GM19035 (cell line): ENCODE results near the gene ANAPC2.

Experiments used
- ATAC-seq: cut with Tn5 transposase; IDR thresholded peaks from one replicate; pipeline ENCODE4 v1.9.1; 2021; ENCODE audit not compliant: unreplicated experiment

ANAPC2 gene

GRCh38 chr9:137193771-137194170 lies 5.4 kb upstream of the ANAPC2 start:
- ATAC-seq: no peak

GRCh38 chr9:137192859-137193258 lies 4.5 kb upstream of the ANAPC2 start:
- no peak for ATAC-seq

GRCh38 chr9:137192448-137192780 lies 4.1 kb upstream of the ANAPC2 start:
- ATAC-seq: no peak

GRCh38 chr9:137191691-137192447 lies 3.5 kb upstream of the ANAPC2 start:
- ATAC-seq: no peak

GRCh38 chr9:137191245-137191644 lies 2.9 kb upstream of the ANAPC2 start:
- ATAC-seq: no peak

GRCh38 chr9:137190315-137190856 lies 2.0 kb upstream of the ANAPC2 start:
- ATAC-seq: no peak

- no peak for ATAC-seq
Observed at GRCh38 chr9:137189297-137190295, 1.2 kb upstream of the ANAPC2 start.

GRCh38 chr9:137188086-137188489 lies 272 bp downstream of the ANAPC2 start:
- peak; percentile 5 for ATAC-seq

GRCh38 chr9:137187386-137187785 lies 974 bp downstream of the ANAPC2 start:
- ATAC-seq: no peak

GRCh38 chr9:137186385-137186784 lies 2.0 kb downstream of the ANAPC2 start:
- ATAC-seq: no peak

GRCh38 chr9:137185921-137186320 lies 2.4 kb downstream of the ANAPC2 start:
- ATAC-seq: no peak

GRCh38 chr9:137184881-137185660 lies 3.3 kb downstream of the ANAPC2 start:
- no peak for ATAC-seq

- no peak for ATAC-seq
Observed at GRCh38 chr9:137183980-137184595, 4.3 kb downstream of the ANAPC2 start.

- ATAC-seq: no peak
Observed at GRCh38 chr9:137182836-137183235, 5.5 kb downstream of the ANAPC2 start.

GRCh38 chr9:137181680-137182079 lies 6.7 kb downstream of the ANAPC2 start:
- ATAC-seq: no peak

GRCh38 chr9:137180491-137180890 lies 7.9 kb downstream of the ANAPC2 start:
- ATAC-seq: no peak

- ATAC-seq: no peak
Observed at GRCh38 chr9:137179761-137180160, 8.6 kb downstream of the ANAPC2 start.

GRCh38 chr9:137178939-137179630 lies 9.3 kb downstream of the ANAPC2 start:
- ATAC-seq: no peak

GRCh38 chr9:137178201-137178938 lies 10.0 kb downstream of the ANAPC2 start:
- ATAC-seq: no peak
